Right kidney (tissue), 1 donor: ENCODE results near the gene BCL2L1.
A peak's percentile ranks its signal among the peaks of the same experiment; 100 is the strongest.
"Not testable (repeated sequence)": the region's sequence is repeated elsewhere in the genome, so short reads cannot be mapped to it uniquely, and the experiment has no call there.

ENCODE experiments used
- DNase-seq: peaks from one replicate; pipeline ENCODE4 v3.0.0-alpha.2; 2016

BCL2L1 gene

DNA sequence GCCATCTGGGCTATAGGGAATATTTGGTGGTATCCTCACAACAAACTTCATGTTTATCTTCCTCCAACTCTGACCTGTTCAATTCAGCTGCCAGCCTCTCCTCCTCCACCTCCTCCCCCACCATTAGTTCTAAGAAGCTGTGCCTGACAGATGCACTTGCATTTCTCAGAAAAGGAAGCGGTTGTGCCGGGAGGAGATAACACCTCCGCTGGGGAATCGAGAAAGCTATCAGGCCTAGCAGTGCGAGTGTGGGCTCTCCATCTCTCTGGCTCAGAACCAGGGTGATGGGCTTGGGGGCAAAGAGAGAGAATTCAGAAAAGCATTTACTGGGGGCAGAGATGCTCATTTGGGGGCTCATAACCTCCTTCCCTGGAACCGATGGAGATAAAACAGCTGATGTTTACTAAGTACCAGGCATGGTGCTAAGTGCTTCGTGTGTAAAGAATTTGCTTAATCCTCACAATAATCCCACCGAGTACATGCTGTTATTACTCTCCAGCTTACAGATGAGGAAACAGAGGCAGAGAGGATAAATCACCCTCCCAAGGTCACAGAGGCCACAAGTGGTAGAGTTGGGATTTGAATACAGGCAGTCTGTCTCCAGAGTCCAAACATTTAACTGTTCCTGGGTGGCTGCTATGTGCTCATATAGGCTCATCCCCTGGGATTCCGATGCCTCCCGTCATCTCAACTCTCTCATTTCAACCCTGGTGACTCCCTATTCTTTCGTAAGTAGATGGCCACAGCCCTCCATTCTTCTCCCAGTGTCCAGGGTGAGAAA, 46.6 kb downstream of the BCL2L1 start:
- DNase-seq: no peak

GRCh38 chr20:31674895-31675827, 47.5 kb downstream of the BCL2L1 start:
- no peak for DNase-seq

DNA sequence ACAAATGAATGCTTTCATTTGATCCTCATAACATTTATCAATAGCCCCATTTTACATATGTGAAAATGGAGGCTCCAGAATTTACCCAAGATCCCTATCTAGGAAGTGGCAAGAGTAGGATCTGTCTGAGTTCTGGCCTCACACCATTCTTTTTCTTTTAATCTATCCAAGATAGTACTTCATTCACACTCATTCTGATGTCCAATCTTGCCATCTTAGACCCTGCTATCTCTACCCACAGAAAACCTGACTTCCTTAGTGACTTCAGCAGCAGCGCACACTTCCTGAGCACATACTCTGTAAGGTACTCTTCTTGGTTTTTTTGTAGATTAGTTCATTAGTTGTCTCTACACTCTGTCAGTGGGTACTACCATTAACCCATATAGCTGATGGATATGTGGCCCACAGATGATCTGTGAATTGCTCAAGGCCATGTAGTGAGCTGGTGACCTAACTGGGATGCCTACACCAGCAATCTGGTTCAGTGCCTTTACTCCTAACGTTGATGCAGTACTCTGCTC, 48.7 kb downstream of the BCL2L1 start:
- no peak for DNase-seq

- no peak for DNase-seq
Measured at GRCh38 chr20:31673435-31673834, 49.2 kb downstream of the BCL2L1 start.

- DNase-seq: no peak
Measured at GRCh38 chr20:31671324-31671723, 51.3 kb downstream of the BCL2L1 start.

- no peak for DNase-seq
Measured at GRCh38 chr20:31670371-31671228, 52.1 kb downstream of the BCL2L1 start.

DNA sequence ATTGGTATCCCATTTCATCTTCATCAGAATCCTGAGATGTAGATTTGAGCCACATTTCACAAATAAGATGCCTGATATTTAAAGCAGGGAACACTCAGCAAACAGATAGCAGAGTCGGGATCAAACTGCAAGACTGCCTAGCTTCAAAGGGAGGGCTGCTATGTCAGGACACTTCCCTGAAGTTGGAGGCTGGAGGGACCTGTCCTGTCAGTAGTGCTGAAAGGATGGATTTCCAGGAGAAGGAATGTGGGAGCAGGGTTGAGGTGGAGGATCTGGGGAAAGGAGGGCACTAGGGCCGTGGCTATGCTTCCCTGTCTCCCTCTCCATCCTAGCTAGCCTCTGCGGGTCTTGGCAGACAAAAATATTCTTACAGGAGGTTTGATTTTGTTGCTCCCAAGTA, 52.8 kb downstream of the BCL2L1 start:
- no peak for DNase-seq

GRCh38 chr20:31668944-31669343, 53.7 kb downstream of the BCL2L1 start:
- not testable (repeated sequence) for DNase-seq

DNA sequence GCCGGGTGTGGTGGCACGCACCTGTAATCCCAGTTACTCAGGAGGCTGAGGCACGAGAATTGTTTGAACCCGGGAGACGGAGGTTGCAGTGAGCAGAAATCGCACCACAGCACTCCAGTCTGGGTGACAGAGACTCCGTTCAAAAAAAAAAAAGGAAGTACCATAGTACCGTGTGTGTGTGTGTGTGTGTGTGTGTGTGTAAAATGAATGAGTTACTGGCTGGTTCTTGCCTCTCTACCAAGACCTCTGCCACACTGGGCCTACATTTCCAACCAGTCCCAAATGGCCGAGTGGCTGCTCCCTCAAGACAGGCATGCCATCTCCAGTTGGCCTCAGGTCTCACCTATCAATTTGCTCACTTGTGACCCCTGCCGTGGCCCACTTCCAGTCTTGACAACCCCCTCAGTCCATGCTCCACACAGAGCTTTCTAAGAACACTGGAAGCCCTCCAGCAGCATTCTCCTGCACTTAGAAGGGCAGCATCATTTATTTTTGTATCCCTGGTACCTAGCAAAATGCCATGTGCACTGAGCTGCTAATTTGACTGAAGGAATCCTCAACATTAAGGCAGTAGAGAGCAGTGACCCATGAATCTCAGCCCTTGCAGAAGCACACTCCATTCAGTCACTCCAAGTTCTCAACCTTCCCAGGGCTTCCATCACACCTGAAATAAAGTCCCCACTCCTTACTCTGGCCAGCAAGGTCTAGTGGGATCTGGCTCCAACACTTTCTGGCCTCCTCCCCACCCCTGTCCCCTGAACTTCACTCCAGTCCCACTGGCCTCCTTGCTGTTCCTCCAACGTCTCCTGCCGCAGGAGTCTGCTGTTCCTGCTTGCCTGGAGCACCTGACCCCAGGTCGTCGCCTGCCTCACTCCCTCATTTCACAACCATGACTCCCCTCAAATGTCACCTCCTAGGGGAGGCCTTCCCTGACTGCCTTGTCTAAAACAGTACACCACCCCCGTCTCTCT, 55.1 kb downstream of the BCL2L1 start:
- no peak for DNase-seq

DNA sequence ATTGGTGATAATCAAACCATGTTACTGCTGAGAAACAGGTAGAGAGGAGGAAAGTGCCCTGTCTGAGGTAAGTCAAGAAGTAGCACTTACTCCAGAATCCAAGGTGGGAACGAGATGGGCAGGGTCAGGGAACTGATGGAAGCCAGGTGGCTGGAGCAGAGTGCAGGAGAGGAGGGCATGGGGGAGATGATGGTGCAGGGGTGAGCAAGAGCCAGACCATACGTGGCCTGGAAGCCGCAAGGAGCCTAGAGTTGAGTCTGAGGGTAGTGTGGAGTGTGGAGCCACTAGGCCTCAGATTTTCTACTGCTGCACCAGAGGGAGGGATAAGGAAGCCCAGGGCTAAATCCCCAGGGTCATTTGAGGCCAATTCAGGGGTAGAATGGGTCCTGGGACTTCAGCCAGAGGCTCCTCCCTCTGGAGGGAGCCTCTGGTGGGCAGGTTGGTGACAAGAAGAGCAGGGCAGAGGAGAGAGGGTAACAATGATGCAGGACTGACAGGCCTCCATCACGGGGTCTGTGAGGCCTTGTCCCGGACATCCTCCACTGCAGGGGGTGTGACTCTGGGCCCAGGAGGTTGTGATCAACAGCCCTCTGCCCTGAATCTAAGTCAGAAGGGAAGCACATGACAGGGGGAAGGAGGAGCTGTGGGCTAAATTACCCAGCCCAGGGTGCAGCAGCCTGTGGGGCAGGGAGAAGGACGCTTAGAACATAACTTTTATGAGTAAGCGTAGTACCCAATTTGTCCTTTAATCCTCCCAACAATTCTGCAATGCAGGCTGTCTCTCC, 56.2 kb downstream of the BCL2L1 start:
- DNase-seq: no peak

DNA sequence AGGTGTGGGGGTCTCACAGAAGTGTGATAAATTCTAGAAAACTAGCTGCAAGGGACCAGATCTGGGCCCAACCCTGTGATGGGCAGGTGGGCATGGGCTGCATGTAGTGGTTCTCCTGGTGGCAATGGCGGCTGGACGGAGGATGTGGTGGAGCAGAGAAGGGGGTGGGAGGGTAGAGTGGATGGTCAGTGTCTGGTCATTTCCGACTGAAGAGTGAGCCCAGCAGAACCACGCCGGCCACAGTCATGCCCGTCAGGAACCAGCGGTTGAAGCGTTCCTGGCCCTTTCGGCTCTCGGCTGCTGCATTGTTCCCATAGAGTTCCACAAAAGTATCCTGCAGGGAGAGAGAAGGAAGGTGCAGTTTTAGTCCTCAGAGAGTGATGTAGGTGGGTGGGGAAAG, 56.9 kb downstream of the BCL2L1 start:
- no peak for DNase-seq

DNA sequence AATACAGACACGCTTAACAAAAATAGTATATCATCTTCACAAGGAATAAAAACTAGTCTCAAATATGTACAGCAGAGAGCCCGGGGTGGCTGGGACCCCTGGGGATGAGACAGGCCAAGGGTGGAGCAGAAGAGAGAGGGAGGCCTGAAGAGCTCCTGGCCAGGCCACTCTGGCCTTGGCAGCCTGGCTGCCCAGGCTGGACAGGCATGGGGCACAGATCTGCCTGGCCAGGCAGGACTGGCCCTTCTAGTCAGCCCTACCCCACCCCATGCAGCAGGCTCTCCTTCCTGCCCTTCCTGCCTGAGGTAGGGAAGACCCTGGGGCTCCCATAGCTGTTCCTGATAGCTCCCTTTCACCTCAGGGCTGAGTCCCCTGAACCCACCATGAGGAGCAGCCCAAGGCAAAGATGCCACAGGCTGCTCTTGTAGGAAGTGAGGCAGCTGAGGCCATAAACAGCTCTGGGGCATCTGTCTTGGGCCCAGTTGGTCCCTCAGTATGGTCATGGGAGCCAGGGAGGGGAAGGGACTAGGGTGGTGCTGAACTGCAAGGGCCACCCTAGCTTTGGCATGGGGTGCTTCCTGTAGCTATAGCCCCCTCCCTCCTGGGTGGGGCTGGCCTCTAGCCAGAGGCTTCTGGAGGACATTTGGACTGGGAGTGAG, 57.8 kb downstream of the BCL2L1 start:
- no peak for DNase-seq

DNA sequence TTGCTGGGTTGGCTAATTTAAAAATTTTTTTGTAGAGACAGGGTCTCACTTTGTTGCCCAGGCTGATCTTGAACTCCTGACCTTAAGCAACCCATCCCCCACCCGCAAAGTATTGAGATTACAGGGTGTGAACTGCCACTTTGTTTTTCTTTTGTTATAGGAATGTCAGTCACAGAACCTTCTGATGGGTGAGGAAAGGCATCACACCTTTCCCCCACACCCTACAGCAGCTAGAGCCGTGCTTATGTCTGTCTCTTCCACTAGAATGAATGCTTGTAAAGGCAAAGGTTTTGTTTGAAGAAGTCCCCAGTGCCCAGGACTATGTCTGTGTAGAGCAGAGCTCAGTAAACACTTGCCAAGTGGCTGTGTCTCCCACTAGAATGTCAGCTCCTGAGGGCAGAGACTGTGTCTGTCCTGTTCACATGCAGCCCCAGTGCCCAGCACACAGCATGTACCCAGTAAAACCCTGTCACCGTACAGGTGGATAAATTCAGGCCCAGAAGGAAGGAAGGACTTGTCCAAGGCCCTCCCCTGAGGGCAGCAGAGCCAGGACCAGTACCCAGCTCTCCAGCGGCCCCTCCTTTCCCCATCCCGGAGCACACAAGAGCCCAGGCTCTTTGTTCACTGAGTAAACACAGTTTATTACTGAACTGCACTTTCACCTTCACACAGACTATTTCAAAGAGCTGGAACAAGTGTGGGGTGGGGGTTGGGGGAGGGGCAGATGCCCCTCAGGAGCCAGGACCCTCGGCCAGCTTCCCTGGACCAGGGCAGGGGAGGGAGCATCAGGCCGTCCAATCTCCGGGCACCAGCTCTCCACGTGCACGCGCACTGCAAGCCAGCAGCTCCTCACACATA, 58.6 kb downstream of the BCL2L1 start:
- no peak for DNase-seq

GRCh38 chr20:31663524-31663837, 59.2 kb downstream of the BCL2L1 start:
- DNase-seq: no peak

DNA sequence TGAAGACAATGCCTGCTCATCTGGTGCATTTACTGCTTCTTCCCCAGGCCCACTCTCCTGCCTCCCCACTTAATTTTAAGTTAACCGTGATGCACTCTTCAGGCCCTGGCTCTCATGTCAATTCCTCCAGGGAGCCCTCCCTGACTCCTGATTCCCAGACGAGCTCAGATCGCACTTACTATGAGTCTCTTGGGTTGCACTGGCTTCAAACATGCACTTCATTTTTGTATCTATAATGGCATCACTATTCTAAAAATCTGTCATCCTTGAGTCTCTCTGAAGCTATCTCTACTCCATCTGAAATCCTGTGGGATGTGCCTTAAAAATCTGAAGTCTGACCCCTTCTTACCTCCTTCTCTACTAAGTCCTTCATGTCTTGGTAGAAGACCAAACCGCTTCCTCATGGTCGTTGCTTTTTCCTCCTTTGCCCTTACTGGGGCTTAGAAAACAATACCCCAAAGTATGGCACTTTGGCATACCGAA, 60.3 kb downstream of the BCL2L1 start:
- DNase-seq: no peak

DNA sequence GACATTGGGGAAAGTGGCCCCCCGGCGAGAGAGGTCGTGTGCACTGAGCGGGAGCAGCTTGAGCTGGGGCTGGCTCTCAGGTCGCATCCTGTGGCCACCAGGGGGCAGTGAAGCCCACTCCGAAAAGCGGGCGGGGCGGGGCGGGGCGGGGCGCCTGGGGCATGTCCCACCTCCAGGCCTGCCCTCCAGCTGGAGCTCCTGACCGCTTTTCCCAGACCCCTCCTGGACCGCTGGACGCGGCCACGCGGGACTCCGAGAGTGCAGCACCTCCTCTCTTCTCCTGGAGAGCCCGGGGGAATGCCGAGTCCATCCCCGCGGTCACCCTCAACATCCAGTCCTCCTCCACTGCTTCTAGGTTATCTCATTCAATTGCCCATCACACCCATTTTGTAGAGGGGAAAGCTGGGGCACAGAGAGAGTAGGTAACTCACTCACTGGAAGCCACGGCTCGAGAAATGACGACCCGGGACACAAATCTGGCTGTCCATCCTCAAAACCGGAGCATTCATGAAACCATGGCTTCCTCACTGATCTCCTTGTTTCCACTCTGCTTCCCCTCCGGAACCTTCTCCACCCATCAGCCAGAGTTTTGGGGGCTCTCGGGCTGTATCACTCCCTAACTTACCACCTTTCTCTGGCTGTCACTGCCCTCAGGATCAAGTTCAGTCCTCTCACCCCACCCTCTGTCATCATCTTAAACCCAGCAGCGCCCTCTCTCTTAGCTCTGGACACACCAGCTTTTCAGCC, 60.9 kb downstream of the BCL2L1 start:
- DNase-seq: peak; percentile 79

DNA sequence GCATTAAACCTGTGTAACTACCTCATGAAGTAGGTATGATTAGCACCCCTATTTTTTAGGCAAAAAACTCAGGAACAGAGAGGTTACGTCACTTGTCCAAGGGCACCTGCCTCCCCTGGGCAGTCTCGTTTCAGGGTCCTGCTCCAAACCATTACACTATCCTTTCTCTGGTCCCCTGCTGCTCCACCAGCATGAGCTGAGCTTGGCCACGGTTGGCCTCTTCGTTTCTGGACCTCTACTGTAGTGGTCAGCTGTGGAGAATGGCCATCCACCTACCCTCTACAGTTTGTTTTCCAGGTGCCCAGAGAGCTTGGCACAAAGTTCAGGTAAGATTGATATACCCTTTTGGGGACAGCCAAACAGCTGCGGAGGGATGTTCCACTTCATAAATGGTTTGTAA, 68.1 kb downstream of the BCL2L1 start:
- no peak for DNase-seq

GRCh38 chr20:31653561-31653960, 69.1 kb downstream of the BCL2L1 start:
- no peak for DNase-seq
